HG03342 (cell line): ENCODE data around the gene RLIM.

Experiments used
- ATAC-seq: cut with Tn5 transposase; IDR thresholded peaks from one replicate; pipeline ENCODE4 v1.9.1; 2021; ENCODE audit warnings: mild to moderate bottlenecking, moderate library complexity; ENCODE audit not compliant: unreplicated experiment

The RLIM gene

GRCh38 chrX:74536832-74537371 is 77.5 kb downstream of the RLIM start:
- peak; percentile 23 for ATAC-seq

- peak; percentile 72 for ATAC-seq
These were observed 78.1 kb downstream of the RLIM start for GRCh38 chrX:74536152-74536831.

- peak; percentile 28 for ATAC-seq
These were observed 78.8 kb downstream of the RLIM start for GRCh38 chrX:74535408-74536151.
